ENCODE data around the gene MB.

Gene MB

DNA sequence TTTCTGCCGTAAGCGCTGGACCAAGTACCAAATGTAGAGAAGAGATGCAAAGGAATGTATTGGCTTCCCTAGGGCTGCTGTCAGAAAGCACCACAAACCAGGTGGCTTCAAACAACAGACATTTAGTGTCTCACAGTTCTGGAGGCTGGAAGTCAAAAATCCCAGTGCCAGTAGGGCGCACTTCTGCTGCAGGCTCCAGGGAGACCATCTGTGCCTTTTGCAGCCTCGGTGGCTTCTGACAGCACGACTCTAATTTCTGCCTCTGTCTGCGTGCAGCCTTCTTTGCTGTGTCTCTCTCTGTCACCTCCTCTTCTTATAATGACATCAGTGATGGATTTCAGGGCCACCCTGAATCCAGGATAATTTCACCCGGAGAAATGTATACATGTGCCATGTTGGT lies 34.0 kb upstream of the MB start:
- H3K9me3 ChIP-seq (ENCODE audit: control insufficient read depth, insufficient read depth, low read length), result no peaks in the 10 kb centered on the region; the same call in 1 of the 2 replicates
- H3K27ac ChIP-seq (ENCODE audit: low read depth, low read length), result no peak overlapping the region
- no peak overlapping the region for H3K4me3 ChIP-seq (ENCODE audit: low read depth, low read length)
- no peaks in the 10 kb centered on the region for H3K36me3 ChIP-seq (ENCODE audit: control insufficient read depth, insufficient read depth, low read length)
- no peak overlapping the region for H3K9ac ChIP-seq (ENCODE audit: low read depth, low read length)
- peaks cover 11% of the 10 kb centered on the region for H3K4me1 ChIP-seq (ENCODE audit: control insufficient read depth, insufficient read depth, low read length)
- H3K27me3 ChIP-seq (ENCODE audit: control insufficient read depth, insufficient read depth, low read length), result no peaks in the 10 kb centered on the region

DNA sequence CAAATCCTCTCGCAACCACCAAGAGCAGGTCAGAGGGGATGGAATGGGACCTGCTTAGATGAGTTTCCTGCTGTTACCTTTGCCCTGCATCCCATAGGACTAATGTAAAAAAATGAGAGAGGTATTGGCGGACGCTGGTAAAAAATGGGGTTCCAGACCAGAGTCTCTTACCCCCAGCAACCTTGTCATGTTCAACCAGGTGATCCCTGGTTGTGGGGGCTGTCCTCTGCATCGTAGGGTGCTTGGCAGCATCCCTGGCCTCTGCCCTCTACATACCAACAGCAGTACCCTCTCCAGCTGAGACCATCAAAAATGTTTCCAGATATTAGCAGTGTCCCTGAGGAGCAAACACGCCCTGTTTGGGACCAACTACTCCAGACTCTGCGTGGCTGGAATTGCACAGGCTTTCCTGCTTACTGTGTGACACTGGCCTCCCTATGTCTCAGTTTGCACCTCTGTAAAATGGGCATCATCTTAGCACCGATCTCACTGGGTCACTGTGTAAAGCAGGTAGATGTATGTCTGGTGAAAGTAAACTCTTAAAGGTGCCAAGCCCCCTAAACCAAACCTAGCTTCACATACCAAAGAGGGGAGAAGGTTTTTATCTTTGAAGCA lies 32.6 kb upstream of the MB start:
- Histone ChIP-seq H3K4me1 (ENCODE audit: control insufficient read depth, insufficient read depth, low read length) (peaks cover 11% of the 10 kb centered on the region), H3K27me3 (ENCODE audit: control insufficient read depth, insufficient read depth, low read length) (no peaks in the 10 kb centered on the region), H3K36me3 (ENCODE audit: control insufficient read depth, insufficient read depth, low read length) (no peaks in the 10 kb centered on the region), H3K9me3 (ENCODE audit: control insufficient read depth, insufficient read depth, low read length) (no peaks in the 10 kb centered on the region; the same call in 1 of the 2 replicates), H3K4me3 (ENCODE audit: low read depth, low read length) (no peak overlapping the region), H3K9ac (ENCODE audit: low read depth, low read length) (no peak overlapping the region), H3K27ac (ENCODE audit: low read depth, low read length) (no peak overlapping the region)

DNA sequence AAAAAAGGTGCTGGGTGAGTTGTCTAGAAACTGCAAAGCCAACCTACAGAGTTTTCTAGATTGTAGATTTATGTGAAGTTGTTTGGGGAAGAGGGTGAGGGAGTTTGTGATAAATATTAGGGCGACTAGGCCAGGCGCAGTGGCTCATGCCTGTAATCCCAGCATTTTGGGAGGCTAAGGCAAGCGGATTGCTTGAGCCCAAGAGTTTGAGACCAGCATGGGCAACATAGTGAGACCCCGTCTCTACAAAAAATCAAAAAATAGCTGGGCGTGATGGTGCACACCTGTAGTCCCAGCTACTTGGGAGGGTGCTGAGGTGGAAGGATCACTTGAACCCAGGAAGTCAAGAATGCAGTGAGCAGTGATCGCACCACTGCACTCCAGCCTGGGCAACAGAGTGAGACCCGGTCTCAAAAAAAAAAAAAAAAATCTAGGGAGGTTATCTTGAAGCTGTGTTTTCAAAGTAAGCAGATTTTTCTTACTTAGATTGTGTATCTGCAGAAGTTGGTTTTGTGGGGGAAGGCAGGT lies 32.0 kb upstream of the MB start:
- Histone ChIP-seq H3K4me3 (ENCODE audit: low read depth, low read length) (no peak overlapping the region), H3K27ac (ENCODE audit: low read depth, low read length) (no peak overlapping the region)

DNA sequence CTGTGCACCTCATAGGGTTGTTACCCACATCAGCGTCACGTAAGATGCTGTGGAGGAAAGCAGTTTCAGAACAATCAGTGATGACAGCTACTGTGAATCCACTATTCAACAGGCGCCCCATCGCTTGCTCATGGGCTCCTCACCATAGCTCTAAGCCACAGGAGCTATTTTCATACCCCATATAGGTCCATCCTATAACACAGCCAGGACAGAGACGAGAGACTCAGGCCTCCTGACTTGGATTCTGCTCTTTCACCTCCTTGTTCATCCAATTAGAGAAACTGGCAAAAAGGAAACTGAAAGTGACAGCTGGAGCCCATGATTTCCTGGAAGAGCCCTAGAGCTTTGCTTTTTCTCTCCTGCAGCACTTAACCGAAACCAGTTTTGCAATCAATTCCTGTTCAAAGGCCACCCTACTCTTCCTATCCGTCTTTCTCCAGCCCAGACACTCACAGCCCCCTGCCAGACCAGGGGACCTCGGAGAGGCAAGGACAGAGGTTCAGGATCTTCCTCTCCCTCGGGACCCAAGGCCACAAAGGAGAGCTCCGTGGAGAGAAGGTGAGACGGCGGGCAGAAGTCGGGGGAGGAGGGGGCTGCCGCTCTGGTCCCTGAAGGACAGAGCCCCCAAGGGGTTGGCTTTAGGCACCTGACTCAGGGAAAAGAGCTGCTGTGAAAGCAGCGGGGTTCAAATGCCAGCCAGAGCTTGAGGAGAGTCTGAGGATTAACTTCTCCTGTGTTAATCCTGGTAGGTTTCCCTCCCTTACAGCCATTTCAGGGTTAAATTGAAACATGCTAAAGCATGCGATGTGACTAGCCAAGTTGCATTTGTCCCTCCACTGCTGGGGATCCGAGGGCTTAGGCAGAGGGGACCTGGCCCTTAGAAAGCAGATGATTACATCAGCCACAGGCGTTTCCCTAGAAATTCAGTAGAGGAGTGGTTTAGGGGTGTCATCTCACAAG lies 31.2 kb upstream of the MB start, which contains the start of gene APOL6:
TSS of gene APOL6 (plus strand) at position 381 of the 960 bp plus-strand sequence. CDS start 7,980 bp downstream, outside the sequence.
- Histone ChIP-seq H3K27ac (ENCODE audit: low read depth, low read length) (peak within 1 kb of the TSS; percentile 40), H3K9me3 (ENCODE audit: control insufficient read depth, insufficient read depth, low read length) (no peaks in the 10 kb centered on the region; the same call in 1 of the 2 replicates), H3K9ac (ENCODE audit: low read depth, low read length) (peak within 1 kb of the TSS; percentile 46; the same call in 1 of the 2 replicates), H3K4me1 (ENCODE audit: control insufficient read depth, insufficient read depth, low read length) (peaks cover 12% of the 10 kb centered on the region), H3K4me3 (ENCODE audit: low read depth, low read length) (no peak within 1 kb of the TSS), H3K36me3 (ENCODE audit: control insufficient read depth, insufficient read depth, low read length) (no peaks in the 10 kb centered on the region), H3K27me3 (ENCODE audit: control insufficient read depth, insufficient read depth, low read length) (no peaks in the 10 kb centered on the region)

More for the DNA sequence above, 32.0 kb upstream of the MB start:
- Histone ChIP-seq H3K4me1 (ENCODE audit: control insufficient read depth, insufficient read depth, low read length) (peaks cover 11% of the 10 kb centered on the region), H3K36me3 (ENCODE audit: control insufficient read depth, insufficient read depth, low read length) (no peaks in the 10 kb centered on the region), H3K27me3 (ENCODE audit: control insufficient read depth, insufficient read depth, low read length) (no peaks in the 10 kb centered on the region), H3K9ac (ENCODE audit: low read depth, low read length) (no peak overlapping the region; the same call in 1 of the 2 replicates), H3K9me3 (ENCODE audit: control insufficient read depth, insufficient read depth, low read length) (no peaks in the 10 kb centered on the region; the same call in 1 of the 2 replicates)

DNA sequence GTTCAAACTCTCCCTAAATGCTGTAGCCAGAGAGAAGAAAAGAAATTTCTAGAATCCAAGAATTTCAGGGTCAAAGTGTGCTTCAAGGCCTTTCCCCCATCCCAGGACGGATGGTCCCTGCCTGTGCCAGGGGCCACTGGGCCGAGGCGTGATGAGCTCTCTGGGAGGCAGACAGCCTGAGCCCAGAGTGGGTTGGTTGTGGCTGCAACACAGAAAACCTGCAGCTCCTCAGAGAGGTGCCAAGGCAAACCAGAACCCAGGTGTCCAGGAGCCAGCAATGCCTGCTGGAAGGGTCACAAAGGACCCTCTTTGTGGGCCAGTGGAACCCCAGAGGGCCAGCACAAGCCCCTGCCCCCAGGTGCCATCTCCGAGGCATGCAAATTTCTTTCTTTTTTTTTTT lies 28.5 kb upstream of the MB start:
- H3K36me3 ChIP-seq (ENCODE audit: control insufficient read depth, insufficient read depth, low read length), result no peaks in the 10 kb centered on the region
- H3K27ac ChIP-seq (ENCODE audit: low read depth, low read length), result no peak overlapping the region
- H3K4me1 ChIP-seq (ENCODE audit: control insufficient read depth, insufficient read depth, low read length), result peaks cover 21% of the 10 kb centered on the region
- H3K9ac ChIP-seq (ENCODE audit: low read depth, low read length), result no peak overlapping the region
- H3K27me3 ChIP-seq (ENCODE audit: control insufficient read depth, insufficient read depth, low read length), result no peaks in the 10 kb centered on the region
- no peak overlapping the region for H3K4me3 ChIP-seq (ENCODE audit: low read depth, low read length)
- H3K9me3 ChIP-seq (ENCODE audit: control insufficient read depth, insufficient read depth, low read length), result no peaks in the 10 kb centered on the region

DNA sequence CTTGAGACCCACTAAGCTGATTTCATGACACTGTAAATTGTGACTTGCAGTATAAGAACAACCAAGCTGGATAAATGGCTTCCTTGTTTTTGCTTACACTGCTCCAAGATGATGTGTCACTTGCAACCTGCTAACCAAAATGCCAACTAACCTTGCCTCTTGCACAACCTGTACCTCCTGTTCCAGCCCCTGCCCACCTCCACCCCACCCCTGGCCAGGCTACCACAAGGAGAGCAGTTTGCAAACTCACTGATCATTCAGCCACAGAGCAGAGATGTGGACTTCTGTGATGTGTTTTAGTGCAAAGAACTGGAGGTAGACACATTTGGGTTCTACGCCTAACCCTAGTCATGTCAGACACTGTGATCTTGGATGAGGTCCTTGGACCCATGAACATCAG lies 26.9 kb upstream of the MB start:
- Histone ChIP-seq H3K9me3 (ENCODE audit: control insufficient read depth, insufficient read depth, low read length) (no peaks in the 10 kb centered on the region), H3K27ac (ENCODE audit: low read depth, low read length) (no peak overlapping the region), H3K4me3 (ENCODE audit: low read depth, low read length) (no peak overlapping the region), H3K36me3 (ENCODE audit: control insufficient read depth, insufficient read depth, low read length) (no peaks in the 10 kb centered on the region), H3K4me1 (ENCODE audit: control insufficient read depth, insufficient read depth, low read length) (peaks cover 20% of the 10 kb centered on the region), H3K27me3 (ENCODE audit: control insufficient read depth, insufficient read depth, low read length) (no peaks in the 10 kb centered on the region), H3K9ac (ENCODE audit: low read depth, low read length) (no peak overlapping the region)

DNA sequence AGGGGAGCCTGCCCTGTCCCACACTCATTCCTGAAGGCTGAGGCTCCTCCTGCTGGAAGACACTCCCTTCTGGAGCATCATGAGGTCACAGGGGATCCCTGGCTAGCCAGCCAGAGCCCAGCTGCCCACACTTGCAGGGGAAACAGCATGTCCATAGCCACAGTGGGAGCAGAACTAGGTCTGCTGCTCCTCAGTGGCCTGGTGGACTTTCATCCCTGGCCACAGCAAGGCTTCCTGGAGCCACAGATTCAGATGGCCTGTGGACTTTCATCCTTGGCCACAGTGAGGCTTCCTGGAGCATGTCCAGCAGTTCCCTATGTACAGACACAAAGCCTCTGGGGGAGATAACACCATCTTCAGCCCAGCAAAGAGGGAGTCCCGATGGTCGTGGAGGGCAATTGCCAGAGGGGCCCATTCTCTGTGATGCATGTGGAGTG lies 25.2 kb upstream of the MB start:
- no peak overlapping the region for H3K27ac ChIP-seq (ENCODE audit: low read depth, low read length)
- H3K9me3 ChIP-seq (ENCODE audit: control insufficient read depth, insufficient read depth, low read length), result no peaks in the 10 kb centered on the region
- no peak overlapping the region for H3K4me3 ChIP-seq (ENCODE audit: low read depth, low read length)
- H3K27me3 ChIP-seq (ENCODE audit: control insufficient read depth, insufficient read depth, low read length), result no peaks in the 10 kb centered on the region
- H3K4me1 ChIP-seq (ENCODE audit: control insufficient read depth, insufficient read depth, low read length), result 0 out of 2 replicates have a peak, but pooled peaks cover 10% of the 10 kb centered on the region
- H3K9ac ChIP-seq (ENCODE audit: low read depth, low read length), result no peak overlapping the region
- H3K36me3 ChIP-seq (ENCODE audit: control insufficient read depth, insufficient read depth, low read length), result no peaks in the 10 kb centered on the region

DNA sequence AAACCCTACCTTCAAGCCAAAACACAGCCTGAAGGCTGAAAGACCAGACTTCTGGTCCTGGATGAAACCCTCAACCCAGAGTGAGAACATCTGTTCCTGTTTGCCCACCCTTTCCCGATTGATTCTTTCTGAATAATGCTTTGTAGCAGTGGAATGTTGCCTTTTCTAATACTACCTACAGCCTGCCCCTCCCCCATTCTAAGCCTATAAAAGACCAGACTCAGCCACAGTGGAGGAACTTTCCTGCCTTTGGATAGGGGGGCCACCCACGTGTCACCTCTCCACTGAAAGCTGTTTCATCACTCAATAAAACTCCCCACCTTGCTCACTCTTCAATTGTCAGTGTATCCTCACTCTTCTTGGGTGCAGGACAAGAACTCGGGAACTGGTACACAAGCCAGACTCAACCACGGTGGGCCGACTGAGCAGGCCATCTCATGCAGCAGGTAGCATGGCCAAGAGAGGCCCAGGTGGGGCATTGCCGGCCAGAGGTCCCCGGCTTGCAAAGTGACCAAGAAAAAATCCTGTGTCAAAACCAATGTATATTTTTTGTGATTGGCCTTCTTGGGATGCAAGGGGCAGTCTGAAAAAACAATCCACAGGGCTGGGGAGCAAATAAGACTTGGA lies 24.5 kb upstream of the MB start:
- H3K4me1 ChIP-seq (ENCODE audit: control insufficient read depth, insufficient read depth, low read length), result peaks cover 15% of the 10 kb centered on the region; the same call in 1 of the 2 replicates
- no peaks in the 10 kb centered on the region for H3K27me3 ChIP-seq (ENCODE audit: control insufficient read depth, insufficient read depth, low read length)
- H3K27ac ChIP-seq (ENCODE audit: low read depth, low read length), result no peak overlapping the region
- H3K9me3 ChIP-seq (ENCODE audit: control insufficient read depth, insufficient read depth, low read length), result no peaks in the 10 kb centered on the region
- no peak overlapping the region for H3K4me3 ChIP-seq (ENCODE audit: low read depth, low read length)
- no peak overlapping the region for H3K9ac ChIP-seq (ENCODE audit: low read depth, low read length)
- no peaks in the 10 kb centered on the region for H3K36me3 ChIP-seq (ENCODE audit: control insufficient read depth, insufficient read depth, low read length)

DNA sequence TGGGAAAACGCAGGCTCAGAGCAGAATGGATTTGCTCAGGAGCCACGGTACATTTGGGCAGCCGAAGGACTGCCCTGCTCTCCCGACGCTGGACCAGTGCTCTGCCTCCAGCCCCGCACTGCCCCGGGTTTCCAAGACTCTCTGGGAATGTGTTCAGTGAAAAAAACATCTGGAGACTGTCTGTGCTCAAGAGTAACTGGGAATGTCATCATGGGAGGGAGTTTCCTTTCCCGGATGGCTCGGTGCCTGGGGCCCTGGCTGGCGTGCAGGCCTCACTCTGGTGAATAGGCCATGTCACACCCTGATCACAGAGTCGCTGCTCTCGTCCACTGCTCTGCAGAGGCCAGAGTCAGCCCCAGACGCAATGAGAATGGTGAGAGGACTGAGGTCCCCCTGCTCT lies 21.3 kb upstream of the MB start:
- H3K27me3 ChIP-seq (ENCODE audit: control insufficient read depth, insufficient read depth, low read length), result no peaks in the 10 kb centered on the region
- H3K4me1 ChIP-seq (ENCODE audit: control insufficient read depth, insufficient read depth, low read length), result peaks cover 23% of the 10 kb centered on the region; the same call in 1 of the 2 replicates
- no peak overlapping the region for H3K27ac ChIP-seq (ENCODE audit: low read depth, low read length)
- no peaks in the 10 kb centered on the region for H3K36me3 ChIP-seq (ENCODE audit: control insufficient read depth, insufficient read depth, low read length)
- H3K9me3 ChIP-seq (ENCODE audit: control insufficient read depth, insufficient read depth, low read length), result no peaks in the 10 kb centered on the region
- no peak overlapping the region for H3K9ac ChIP-seq (ENCODE audit: low read depth, low read length)
- H3K4me3 ChIP-seq (ENCODE audit: low read depth, low read length), result no peak overlapping the region

DNA sequence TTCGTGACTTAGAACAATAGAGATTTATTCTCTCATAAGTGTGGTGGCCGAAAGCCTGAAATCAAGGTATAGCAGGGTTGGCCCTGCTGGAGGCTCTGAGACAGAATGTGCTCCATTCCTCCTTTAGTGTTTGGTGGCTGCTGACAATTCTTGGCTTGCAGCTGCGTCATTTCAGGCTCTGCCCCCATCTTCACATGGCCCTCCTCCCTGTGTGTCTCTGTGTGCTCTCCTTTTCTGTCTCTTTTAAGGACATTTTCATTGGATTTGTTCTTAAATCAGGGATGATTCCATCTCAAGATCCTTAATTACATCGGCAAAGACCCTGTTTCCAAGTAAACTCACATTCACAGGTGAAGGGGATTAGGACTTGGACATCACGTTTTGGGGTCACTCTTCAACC lies 20.9 kb upstream of the MB start:
- Histone ChIP-seq H3K36me3 (ENCODE audit: control insufficient read depth, insufficient read depth, low read length) (no peaks in the 10 kb centered on the region), H3K9ac (ENCODE audit: low read depth, low read length) (no peak overlapping the region), H3K27ac (ENCODE audit: low read depth, low read length) (no peak overlapping the region), H3K27me3 (ENCODE audit: control insufficient read depth, insufficient read depth, low read length) (no peaks in the 10 kb centered on the region), H3K4me1 (ENCODE audit: control insufficient read depth, insufficient read depth, low read length) (peaks cover 20% of the 10 kb centered on the region; the same call in 1 of the 2 replicates), H3K9me3 (ENCODE audit: control insufficient read depth, insufficient read depth, low read length) (no peaks in the 10 kb centered on the region), H3K4me3 (ENCODE audit: low read depth, low read length) (no peak overlapping the region)

Measured in HUES48 (cell line).